Activated CD4-positive, alpha-beta memory T cell treated with anti-CD3 and anti-CD28 coated beads for 36 hours (primary cell): ENCODE results near the gene KCNIP2. TPM values are rescaled to one million over a fixed set of nuclear protein-coding genes. Genes with fewer than 3 reads are reported as not detected.

Experiments
- CTCF ChIA-PET: fragments of 350-600 bp; sonication (Branson Sonifier 250); formaldehyde crosslinking; loops from one replicate; lab custom pipeline; 2021; ENCODE audit warnings: antibody characterized with exemption, inconsistent platforms; lab: Charles Lee
- POLR2A ChIA-PET: fragments of 350-600 bp; sonication (Branson Sonifier 250); formaldehyde crosslinking; loops from one replicate; lab custom pipeline; 2021; ENCODE audit warnings: antibody characterized with exemption; lab: Charles Lee
- DNase-seq: peaks from one replicate; pipeline ENCODE4 v3.0.0-alpha.2; 2020
- H3K27ac Mint-ChIP-seq: one replicate; pipeline ENCODE4 v1.8.0; 2021; ENCODE audit warnings: mixed read lengths
- H3K27me3 Mint-ChIP-seq: one replicate; pipeline ENCODE4 v1.8.0; 2021; ENCODE audit warnings: mixed read lengths
- H3K36me3 Mint-ChIP-seq: one replicate; pipeline ENCODE4 v1.8.0; 2021; ENCODE audit warnings: mixed read lengths
- H3K4me1 Mint-ChIP-seq: one replicate; pipeline ENCODE4 v1.8.0; 2021; ENCODE audit warnings: low read depth, mixed read lengths
- H3K4me3 Mint-ChIP-seq: one replicate; pipeline ENCODE4 v1.8.0; 2021; ENCODE audit warnings: mild to moderate bottlenecking, mixed read lengths
- H3K9me3 Mint-ChIP-seq: one replicate; pipeline ENCODE4 v1.8.0; 2021; ENCODE audit warnings: mixed read lengths
- intact Hi-C: fragments of 100-400 bp; cut with micrococcal nuclease; formaldehyde crosslinking; loops from one replicate; pipeline ENCODE4 v1.15.1; 2023
- total RNA-seq, 2 experiments: library from RNA; stranded (reverse); gene quantifications; one replicate each; pipeline ENCODE4 v1.2.3, GENCODE V29; 2021

The KCNIP2 gene
- total RNA-seq, 2 experiments from 2014 or later, result 1.4 to 1.8 TPM

DNA sequence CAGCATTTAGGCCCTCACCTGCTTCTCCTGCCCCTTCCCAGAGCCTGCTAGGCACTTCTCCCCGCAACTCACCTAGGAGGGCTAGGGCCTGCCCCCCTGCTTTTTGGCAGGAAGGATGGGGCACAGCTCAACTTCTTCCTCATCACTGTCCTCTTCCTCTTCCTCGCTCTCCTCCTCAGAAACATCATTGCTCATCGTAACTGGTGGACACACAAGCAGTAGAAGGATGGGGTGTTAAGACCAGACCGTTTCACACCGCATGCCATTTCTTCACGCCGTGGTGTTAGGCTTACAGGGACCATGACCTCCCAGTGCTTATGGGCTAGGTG, 62.0 kb downstream of the KCNIP2 start:
- Mint-ChIP-seq H3K9me3 (no peaks in the 10 kb centered on the region), H3K36me3 (peaks cover 30% of the 10 kb centered on the region), H3K4me1 (peaks cover 64% of the 10 kb centered on the region), H3K27ac (no peak overlapping the region), H3K4me3 (peak overlapping the region; percentile 98), H3K27me3 (peaks cover 25% of the 10 kb centered on the region)
- no peak for DNase-seq
- intact Hi-C loops, result loop anchor here (1.0 to 5.0 kb wide), 6 partner anchors 64 to 569 kb away; partner anchors contain the start of genes DPCD, LBX1 and POLL
- POLR2A ChIA-PET, result interaction anchor here (1.1 to 3.1 kb wide), 3 partner anchors 37 to 179 kb away, joined by 4 to 18 read pairs (median 6); partner anchors contain the start of gene OGA
- CTCF ChIA-PET, result interaction anchor here (0.6 to 10.2 kb wide), 54 partner anchors 8 to 568 kb away, joined by 3 to 197 read pairs (median 5); partner anchors contain the start of genes DPCD, FBXW4, OGA and POLL

DNA sequence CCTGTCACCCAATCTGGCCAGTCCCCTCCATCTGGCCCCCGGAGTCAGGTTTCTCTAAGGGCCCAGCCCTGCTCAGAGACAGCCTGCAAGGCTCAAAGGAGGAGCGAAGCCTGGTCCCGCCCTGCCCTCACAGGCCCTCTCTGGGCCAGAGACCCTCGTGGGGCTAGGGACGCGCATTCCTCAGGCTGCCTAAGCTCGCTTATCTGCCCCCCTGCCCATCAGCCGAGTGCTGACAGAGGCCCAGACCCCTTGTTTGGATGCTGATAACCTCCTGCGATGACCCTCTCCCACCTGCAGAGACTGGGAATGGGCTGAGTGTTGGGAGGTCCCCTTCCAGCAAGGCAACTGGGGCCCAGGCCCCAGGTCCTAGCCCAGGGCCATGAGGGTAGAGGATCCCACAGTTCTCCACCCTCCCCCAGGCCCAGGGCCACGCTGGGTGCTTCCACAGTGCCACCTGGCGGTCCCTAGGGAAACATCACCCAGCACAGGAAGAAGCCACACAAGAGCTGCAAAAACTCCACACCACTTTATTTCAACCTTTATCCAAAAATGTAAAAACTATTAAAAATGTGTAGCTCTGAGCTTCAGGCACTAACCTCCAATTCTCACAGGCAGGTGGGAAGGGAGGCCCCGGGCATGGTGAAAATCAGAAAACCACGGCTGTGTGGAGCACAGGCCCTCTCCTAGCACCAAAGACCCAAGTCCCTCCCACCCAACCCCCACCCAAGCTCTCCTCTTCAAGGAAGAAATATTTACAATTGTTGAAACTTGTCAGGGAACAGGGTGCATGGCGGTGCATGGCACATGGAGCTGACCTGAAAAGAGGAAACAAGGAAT, 62.6 kb downstream of the KCNIP2 start:
- POLR2A ChIA-PET, result interaction anchor here (1.7 kb wide), 1 partner anchor 178 kb away, joined by 6 read pairs; no protein-coding TSS in a partner anchor
- intact Hi-C loops, result loop anchor here (1.0 to 5.0 kb wide), 6 partner anchors 64 to 568 kb away; partner anchors contain the start of genes DPCD, LBX1 and POLL
- DNase-seq, result peak; percentile 82
- peaks cover 26% of the 10 kb centered on the region for H3K27me3 Mint-ChIP-seq
- peaks cover 63% of the 10 kb centered on the region for H3K4me1 Mint-ChIP-seq
- no peak overlapping the region for H3K27ac Mint-ChIP-seq
- H3K36me3 Mint-ChIP-seq, result peaks cover 28% of the 10 kb centered on the region
- CTCF ChIA-PET, result interaction anchor here (0.6 to 10.2 kb wide), 55 partner anchors 8 to 567 kb away, joined by 3 to 197 read pairs (median 5); partner anchors contain the start of genes DPCD, FBXW4, OGA and POLL
- H3K9me3 Mint-ChIP-seq, result no peaks in the 10 kb centered on the region
- H3K4me3 Mint-ChIP-seq, result peak overlapping the region; percentile 98

GRCh38 chr10:101780187-101780817, 63.3 kb downstream of the KCNIP2 start:
- H3K27me3 Mint-ChIP-seq, result peaks cover 27% of the 10 kb centered on the region
- H3K9me3 Mint-ChIP-seq, result no peaks in the 10 kb centered on the region
- no peak overlapping the region for H3K27ac Mint-ChIP-seq
- peak overlapping the region; percentile 55 for H3K4me3 Mint-ChIP-seq
- POLR2A ChIA-PET, result interaction anchor here (1.7 kb wide), 1 partner anchor 177 kb away, joined by 6 read pairs; no protein-coding TSS in a partner anchor
- DNase-seq, result no peak
- H3K4me1 Mint-ChIP-seq, result peaks cover 57% of the 10 kb centered on the region
- intact Hi-C loops, result loop anchor here (2.0 to 5.0 kb wide), 5 partner anchors 63 to 568 kb away; partner anchors contain the start of genes DPCD, LBX1 and POLL
- CTCF ChIA-PET, result interaction anchor here (0.6 to 10.2 kb wide), 20 partner anchors 8 to 567 kb away, joined by 3 to 197 read pairs (median 8); partner anchors contain the start of genes DPCD, OGA and POLL
- H3K36me3 Mint-ChIP-seq, result peaks cover 24% of the 10 kb centered on the region

GRCh38 chr10:101779544-101780186, 63.9 kb downstream of the KCNIP2 start:
- H3K4me3 Mint-ChIP-seq, result peak overlapping the region; percentile 55
- H3K9me3 Mint-ChIP-seq, result no peaks in the 10 kb centered on the region
- H3K27me3 Mint-ChIP-seq, result peaks cover 33% of the 10 kb centered on the region
- ChIA-PET POLR2A (interaction anchor here (1.7 kb wide), 1 partner anchor 177 kb away, joined by 6 read pairs; no protein-coding TSS in a partner anchor), CTCF (interaction anchor here (0.6 to 10.2 kb wide), 10 partner anchors 16 to 566 kb away, joined by 3 to 197 read pairs (median 8); no protein-coding TSS in a partner anchor)
- intact Hi-C loops, result loop anchor here (2.0 to 5.0 kb wide), 5 partner anchors 62 to 567 kb away; partner anchors contain the start of genes DPCD, LBX1 and POLL
- H3K36me3 Mint-ChIP-seq, result peaks cover 24% of the 10 kb centered on the region
- H3K27ac Mint-ChIP-seq, result no peak overlapping the region
- H3K4me1 Mint-ChIP-seq, result peaks cover 55% of the 10 kb centered on the region
- peak; percentile 90 for DNase-seq

GRCh38 chr10:101778781-101779543, 64.6 kb downstream of the KCNIP2 start:
- no peak overlapping the region for H3K27ac Mint-ChIP-seq
- intact Hi-C loops, result no loop called here
- CTCF ChIA-PET, result interaction anchor here (0.6 to 10.2 kb wide), 4 partner anchors 38 to 191 kb away, joined by 3 to 197 read pairs (median 5); partner anchors contain the start of genes DPCD and POLL
- peak overlapping the region; percentile 55 for H3K4me3 Mint-ChIP-seq
- H3K27me3 Mint-ChIP-seq, result peaks cover 40% of the 10 kb centered on the region
- peak; percentile 48 for DNase-seq
- peaks cover 54% of the 10 kb centered on the region for H3K4me1 Mint-ChIP-seq
- no peaks in the 10 kb centered on the region for H3K9me3 Mint-ChIP-seq
- POLR2A ChIA-PET, result no interaction called here
- H3K36me3 Mint-ChIP-seq, result peaks cover 24% of the 10 kb centered on the region

DNA sequence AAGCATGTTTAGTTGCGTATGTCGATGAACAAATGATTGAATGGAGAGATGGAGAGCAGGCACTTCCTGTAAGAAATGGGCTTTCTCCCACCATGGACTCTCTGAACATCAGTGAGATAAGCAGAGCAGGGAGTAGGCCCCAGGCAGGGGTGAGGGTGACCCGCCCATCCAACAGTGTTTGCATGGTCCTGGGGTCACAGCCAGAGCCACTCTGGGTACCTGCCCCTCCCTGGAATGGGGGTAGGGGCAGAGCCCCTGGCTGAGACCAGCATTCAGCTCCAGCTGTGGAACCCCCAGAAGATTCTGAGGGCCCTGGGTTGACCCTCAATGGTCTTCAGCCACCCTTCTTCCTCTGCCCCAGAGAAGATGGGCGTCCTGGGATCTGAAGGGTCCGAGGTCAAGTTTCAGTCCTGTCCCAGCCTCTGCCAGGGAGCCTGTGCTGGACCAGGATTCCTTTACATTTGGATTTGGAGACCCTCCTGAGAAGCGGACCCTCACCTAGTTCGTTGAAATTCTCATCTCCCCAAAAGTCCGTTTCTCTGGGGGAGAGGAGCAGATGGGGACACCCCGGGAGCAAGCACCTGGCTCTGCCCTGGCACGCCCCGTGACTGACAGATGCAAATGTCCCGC, 65.3 kb downstream of the KCNIP2 start:
- Mint-ChIP-seq H3K27me3 (peaks cover 47% of the 10 kb centered on the region), H3K4me1 (peaks cover 51% of the 10 kb centered on the region), H3K36me3 (peaks cover 24% of the 10 kb centered on the region), H3K9me3 (no peaks in the 10 kb centered on the region), H3K4me3 (no peak overlapping the region), H3K27ac (no peak overlapping the region)
- intact Hi-C loops, result no loop called here
- no peak for DNase-seq
- CTCF ChIA-PET, result interaction anchor here (1.0 to 10.2 kb wide), 3 partner anchors 63 to 191 kb away, joined by 3 to 197 read pairs (median 6); partner anchors contain the start of genes DPCD and POLL
- POLR2A ChIA-PET, result no interaction called here

- Mint-ChIP-seq H3K36me3 (peaks cover 21% of the 10 kb centered on the region), H3K9me3 (no peaks in the 10 kb centered on the region), H3K27ac (no peak overlapping the region), H3K4me1 (peaks cover 47% of the 10 kb centered on the region), H3K4me3 (no peak overlapping the region), H3K27me3 (peaks cover 53% of the 10 kb centered on the region)
- ChIA-PET CTCF (interaction anchor here (1.2 to 10.2 kb wide), 3 partner anchors 17 to 176 kb away, joined by 3 to 197 read pairs (median 3); no protein-coding TSS in a partner anchor), POLR2A (no interaction called here)
- intact Hi-C loops, result no loop called here
- no peak for DNase-seq
Observed at GRCh38 chr10:101777619-101778145, 65.9 kb downstream of the KCNIP2 start.

DNA sequence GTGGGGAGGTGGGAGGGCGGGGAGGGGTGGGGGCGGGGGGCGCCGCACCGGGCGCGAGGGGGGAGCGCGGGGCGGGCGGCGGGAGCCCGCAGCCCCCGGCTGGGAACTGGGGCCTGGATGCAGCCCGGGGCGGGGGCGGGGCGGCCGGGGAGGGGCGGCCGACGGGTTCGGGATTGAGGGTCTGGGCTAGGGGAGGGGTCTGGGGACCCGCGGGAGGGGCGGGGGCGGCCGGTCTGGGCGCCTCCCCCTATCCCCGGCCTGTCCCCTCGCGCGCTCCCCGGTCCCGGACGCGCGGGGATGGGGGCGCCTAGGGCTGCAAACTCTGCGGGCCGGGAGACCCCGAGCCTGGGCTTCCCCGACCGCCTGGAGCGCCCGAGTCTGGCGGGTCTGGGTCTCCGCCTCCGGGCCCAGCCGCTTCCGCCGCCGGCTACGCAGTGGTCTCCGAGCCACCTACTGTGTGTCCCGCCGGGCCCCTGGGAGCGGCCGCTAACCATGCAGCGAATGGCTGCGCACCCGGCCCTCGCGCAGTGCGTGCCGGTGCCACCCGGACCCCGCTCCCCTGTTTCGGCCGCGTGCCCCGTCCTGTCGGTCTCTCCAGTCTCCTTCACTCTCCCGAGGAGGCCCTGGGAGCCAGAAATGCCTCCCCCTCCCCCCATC, 67.3 kb downstream of the KCNIP2 start:
- Mint-ChIP-seq H3K4me3 (no peak overlapping the region), H3K36me3 (peaks cover 21% of the 10 kb centered on the region), H3K27me3 (peaks cover 65% of the 10 kb centered on the region), H3K27ac (no peak overlapping the region), H3K4me1 (peaks cover 36% of the 10 kb centered on the region), H3K9me3 (no peaks in the 10 kb centered on the region)
- CTCF ChIA-PET, result interaction anchor here (1.2 kb wide), 1 partner anchor 19 kb away, joined by 3 read pairs; no protein-coding TSS in a partner anchor
- intact Hi-C loops, result no loop called here
- POLR2A ChIA-PET, result no interaction called here
- DNase-seq, result no peak
